ENCODE results near the gene ZSWIM4.

DNA sequence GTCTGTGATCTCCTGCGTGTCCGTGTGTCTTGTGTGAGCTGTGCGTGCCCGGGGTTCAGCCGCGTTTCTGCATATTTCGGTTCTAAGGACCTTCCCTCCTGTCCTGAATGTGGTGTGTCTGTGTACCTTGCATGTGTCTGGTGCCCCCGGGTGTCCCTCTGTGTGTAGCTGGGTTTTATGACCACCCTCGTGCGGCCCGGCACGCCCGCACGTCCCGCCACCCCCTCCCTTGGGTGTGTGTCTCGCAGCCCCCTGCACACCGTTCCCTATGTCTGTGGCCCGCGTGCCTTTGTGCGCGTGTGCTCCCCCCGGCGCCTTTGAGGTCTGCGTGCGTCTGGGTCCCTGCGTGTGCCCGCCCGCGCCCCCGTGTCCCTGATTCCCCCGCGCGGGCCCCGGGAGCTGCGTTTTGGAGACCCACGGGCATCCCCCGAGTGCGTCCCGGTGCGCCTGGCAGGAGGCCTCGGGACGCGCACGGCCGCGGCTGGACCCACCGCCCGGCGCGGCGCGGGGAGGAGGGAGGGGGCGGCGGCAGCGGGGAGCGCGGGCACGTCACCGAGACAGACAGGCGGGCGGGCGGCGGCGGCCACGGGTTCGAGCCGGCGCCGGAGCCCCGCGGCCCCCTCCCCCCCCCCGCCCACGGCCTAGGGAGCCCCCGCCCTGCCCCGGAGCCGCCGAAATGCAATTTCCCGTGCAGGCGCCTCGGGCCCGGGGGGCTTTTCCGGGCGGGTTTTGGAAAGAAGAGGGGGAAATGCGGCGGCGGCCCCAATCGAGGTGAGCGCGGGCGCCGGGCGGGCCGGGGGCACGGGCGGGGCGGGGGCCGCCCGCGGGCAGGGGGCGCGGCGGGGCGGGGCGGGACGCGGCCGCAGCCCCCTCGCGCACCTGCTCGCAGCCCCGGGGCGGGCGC, 69.7 kb downstream of the ZSWIM4 start:
- TF ChIP-seq, protein P1, sequence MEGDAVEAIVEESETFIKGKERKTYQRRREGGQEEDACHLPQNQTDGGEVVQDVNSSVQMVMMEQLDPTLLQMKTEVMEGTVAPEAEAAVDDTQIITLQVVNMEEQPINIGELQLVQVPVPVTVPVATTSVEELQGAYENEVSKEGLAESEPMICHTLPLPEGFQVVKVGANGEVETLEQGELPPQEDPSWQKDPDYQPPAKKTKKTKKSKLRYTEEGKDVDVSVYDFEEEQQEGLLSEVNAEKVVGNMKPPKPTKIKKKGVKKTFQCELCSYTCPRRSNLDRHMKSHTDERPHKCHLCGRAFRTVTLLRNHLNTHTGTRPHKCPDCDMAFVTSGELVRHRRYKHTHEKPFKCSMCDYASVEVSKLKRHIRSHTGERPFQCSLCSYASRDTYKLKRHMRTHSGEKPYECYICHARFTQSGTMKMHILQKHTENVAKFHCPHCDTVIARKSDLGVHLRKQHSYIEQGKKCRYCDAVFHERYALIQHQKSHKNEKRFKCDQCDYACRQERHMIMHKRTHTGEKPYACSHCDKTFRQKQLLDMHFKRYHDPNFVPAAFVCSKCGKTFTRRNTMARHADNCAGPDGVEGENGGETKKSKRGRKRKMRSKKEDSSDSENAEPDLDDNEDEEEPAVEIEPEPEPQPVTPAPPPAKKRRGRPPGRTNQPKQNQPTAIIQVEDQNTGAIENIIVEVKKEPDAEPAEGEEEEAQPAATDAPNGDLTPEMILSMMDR (IDR thresholded peaks at IDR 0.05): no peak
- no peak for TF ChIP-seq POLR2A (IDR thresholded peaks at IDR 0.05)
- no peak for TF ChIP-seq POLR2AphosphoS5 (IDR thresholded peaks at IDR 0.05)
- no peak for TF ChIP-seq EP300 (IDR thresholded peaks at IDR 0.05)

All from upper lobe of left lung (tissue), 4 donors.